HG03066 (cell line): ENCODE results near the gene INKA2.

ENCODE experiments used
- ATAC-seq: cut with Tn5 transposase; IDR thresholded peaks from one replicate; pipeline ENCODE4 v1.9.1; 2021; ENCODE audit warnings: low read depth; ENCODE audit not compliant: unreplicated experiment

INKA2 gene

GRCh38 chr1:111734426-111734825, 4.8 kb downstream of the INKA2 start:
- no peak for ATAC-seq

- no peak for ATAC-seq
Observed at GRCh38 chr1:111733992-111734341, 5.2 kb downstream of the INKA2 start.

- no peak for ATAC-seq
Observed at GRCh38 chr1:111733183-111733991, 5.8 kb downstream of the INKA2 start.

GRCh38 chr1:111732718-111733117, 6.5 kb downstream of the INKA2 start:
- no peak for ATAC-seq

- no peak for ATAC-seq
Observed at GRCh38 chr1:111731956-111732355, 7.2 kb downstream of the INKA2 start.

GRCh38 chr1:111730706-111731105, 8.5 kb downstream of the INKA2 start:
- ATAC-seq = no peak

GRCh38 chr1:111729946-111730681, 9.1 kb downstream of the INKA2 start:
- no peak for ATAC-seq

- no peak for ATAC-seq
Observed at GRCh38 chr1:111729271-111729921, 9.8 kb downstream of the INKA2 start.

- ATAC-seq = no peak
Observed at GRCh38 chr1:111727056-111727455, 12.1 kb downstream of the INKA2 start.

GRCh38 chr1:111725192-111725591, 14.0 kb downstream of the INKA2 start:
- no peak for ATAC-seq

GRCh38 chr1:111723871-111724270, 15.3 kb downstream of the INKA2 start:
- no peak for ATAC-seq

- ATAC-seq = no peak
Observed at GRCh38 chr1:111723091-111723806, 15.9 kb downstream of the INKA2 start.

- ATAC-seq = no peak
Observed at GRCh38 chr1:111720977-111721786, 18.0 kb downstream of the INKA2 start.

GRCh38 chr1:111720274-111720976, 18.8 kb downstream of the INKA2 start:
- no peak for ATAC-seq

GRCh38 chr1:111719674-111720132, 19.5 kb downstream of the INKA2 start:
- ATAC-seq = no peak

GRCh38 chr1:111719135-111719534, 20.1 kb downstream of the INKA2 start:
- ATAC-seq = no peak

- ATAC-seq = no peak
Observed at GRCh38 chr1:111717450-111717849, 21.7 kb downstream of the INKA2 start.

- no peak for ATAC-seq
Observed at GRCh38 chr1:111716333-111716732, 22.9 kb downstream of the INKA2 start.

GRCh38 chr1:111709986-111710385, 29.2 kb downstream of the INKA2 start:
- ATAC-seq = no peak
